Measurements from ENCODE around the gene ZNF723.

Gene ZNF723

GRCh38 chr19:22893855-22894270 lies 61.8 kb downstream of the ZNF723 start:
- H3K4me3 ChIP-seq (ENCODE audit: low read depth, low read length) = no peak overlapping the region
- no peaks in the 10 kb centered on the region for H3K36me3 ChIP-seq (ENCODE audit: control insufficient read depth in 2 of 2, insufficient read depth in 1 of 2, low read length in 2 of 2)
- H3K4me1 ChIP-seq (ENCODE audit: control insufficient read depth, insufficient read depth, low read length) = no peaks in the 10 kb centered on the region
- POLR2A ChIA-PET = no interaction called here
- CTCF ChIA-PET = no interaction called here
- H3K9me3 ChIP-seq (ENCODE audit: control insufficient read depth, insufficient read depth, low read depth, low read length) = no peaks in the 10 kb centered on the region; the same call in 1 of the 2 replicates
- no peak overlapping the region for H3K27ac ChIP-seq (ENCODE audit: extremely low read depth, low read depth, low read length)
- no peak for TF ChIP-seq YY1 (tag by site-specific recombination; IDR thresholded peaks at IDR 0.05)
- TF ChIP-seq ZNF596 (tag by site-specific recombination; IDR thresholded peaks at IDR 0.05) = no peak
- TF ChIP-seq, protein P1, sequence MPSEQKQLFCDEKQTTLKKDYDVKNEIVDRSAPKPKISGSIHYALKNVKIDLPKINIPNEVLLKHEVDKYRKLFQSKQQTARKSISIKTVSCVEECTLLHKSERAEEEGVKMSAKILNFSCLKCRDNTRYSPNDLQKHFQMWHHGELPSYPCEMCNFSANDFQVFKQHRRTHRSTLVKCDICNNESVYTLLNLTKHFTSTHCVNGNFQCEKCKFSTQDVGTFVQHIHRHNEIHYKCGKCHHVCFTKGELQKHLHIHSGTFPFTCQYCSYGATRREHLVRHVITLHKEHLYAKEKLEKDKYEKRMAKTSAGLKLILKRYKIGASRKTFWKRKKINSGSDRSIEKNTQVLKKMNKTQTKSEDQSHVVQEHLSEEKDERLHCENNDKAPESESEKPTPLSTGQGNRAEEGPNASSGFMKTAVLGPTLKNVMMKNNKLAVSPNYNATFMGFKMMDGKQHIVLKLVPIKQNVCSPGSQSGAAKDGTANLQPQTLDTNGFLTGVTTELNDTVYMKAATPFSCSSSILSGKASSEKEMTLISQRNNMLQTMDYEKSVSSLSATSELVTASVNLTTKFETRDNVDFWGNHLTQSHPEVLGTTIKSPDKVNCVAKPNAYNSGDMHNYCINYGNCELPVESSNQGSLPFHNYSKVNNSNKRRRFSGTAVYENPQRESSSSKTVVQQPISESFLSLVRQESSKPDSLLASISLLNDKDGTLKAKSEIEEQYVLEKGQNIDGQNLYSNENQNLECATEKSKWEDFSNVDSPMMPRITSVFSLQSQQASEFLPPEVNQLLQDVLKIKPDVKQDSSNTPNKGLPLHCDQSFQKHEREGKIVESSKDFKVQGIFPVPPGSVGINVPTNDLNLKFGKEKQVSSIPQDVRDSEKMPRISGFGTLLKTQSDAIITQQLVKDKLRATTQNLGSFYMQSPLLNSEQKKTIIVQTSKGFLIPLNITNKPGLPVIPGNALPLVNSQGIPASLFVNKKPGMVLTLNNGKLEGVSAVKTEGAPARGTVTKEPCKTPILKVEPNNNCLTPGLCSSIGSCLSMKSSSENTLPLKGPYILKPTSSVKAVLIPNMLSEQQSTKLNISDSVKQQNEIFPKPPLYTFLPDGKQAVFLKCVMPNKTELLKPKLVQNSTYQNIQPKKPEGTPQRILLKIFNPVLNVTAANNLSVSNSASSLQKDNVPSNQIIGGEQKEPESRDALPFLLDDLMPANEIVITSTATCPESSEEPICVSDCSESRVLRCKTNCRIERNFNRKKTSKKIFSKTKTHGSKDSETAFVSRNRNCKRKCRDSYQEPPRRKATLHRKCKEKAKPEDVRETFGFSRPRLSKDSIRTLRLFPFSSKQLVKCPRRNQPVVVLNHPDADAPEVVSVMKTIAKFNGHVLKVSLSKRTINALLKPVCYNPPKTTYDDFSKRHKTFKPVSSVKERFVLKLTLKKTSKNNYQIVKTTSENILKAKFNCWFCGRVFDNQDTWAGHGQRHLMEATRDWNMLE (tag by site-specific recombination; conservative IDR thresholded peaks at IDR 0.05; ENCODE audit: low read depth) = no peak
- TF ChIP-seq, protein P2, sequence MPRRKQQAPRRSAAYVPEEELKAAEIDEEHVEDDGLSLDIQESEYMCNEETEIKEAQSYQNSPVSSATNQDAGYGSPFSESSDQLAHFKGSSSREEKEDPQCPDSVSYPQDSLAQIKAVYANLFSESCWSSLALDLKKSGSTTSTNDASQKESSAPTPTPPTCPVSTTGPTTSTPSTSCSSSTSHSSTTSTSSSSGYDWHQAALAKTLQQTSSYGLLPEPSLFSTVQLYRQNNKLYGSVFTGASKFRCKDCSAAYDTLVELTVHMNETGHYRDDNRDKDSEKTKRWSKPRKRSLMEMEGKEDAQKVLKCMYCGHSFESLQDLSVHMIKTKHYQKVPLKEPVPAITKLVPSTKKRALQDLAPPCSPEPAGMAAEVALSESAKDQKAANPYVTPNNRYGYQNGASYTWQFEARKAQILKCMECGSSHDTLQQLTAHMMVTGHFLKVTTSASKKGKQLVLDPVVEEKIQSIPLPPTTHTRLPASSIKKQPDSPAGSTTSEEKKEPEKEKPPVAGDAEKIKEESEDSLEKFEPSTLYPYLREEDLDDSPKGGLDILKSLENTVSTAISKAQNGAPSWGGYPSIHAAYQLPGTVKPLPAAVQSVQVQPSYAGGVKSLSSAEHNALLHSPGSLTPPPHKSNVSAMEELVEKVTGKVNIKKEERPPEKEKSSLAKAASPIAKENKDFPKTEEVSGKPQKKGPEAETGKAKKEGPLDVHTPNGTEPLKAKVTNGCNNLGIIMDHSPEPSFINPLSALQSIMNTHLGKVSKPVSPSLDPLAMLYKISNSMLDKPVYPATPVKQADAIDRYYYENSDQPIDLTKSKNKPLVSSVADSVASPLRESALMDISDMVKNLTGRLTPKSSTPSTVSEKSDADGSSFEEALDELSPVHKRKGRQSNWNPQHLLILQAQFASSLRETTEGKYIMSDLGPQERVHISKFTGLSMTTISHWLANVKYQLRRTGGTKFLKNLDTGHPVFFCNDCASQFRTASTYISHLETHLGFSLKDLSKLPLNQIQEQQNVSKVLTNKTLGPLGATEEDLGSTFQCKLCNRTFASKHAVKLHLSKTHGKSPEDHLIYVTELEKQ (tag by site-specific recombination; IDR thresholded peaks at IDR 0.05; ENCODE audit: borderline replicate concordance) = no peak
- TF ChIP-seq ZNF792 (tag by site-specific recombination; IDR thresholded peaks at IDR 0.05) = no peak
- no peak for TF ChIP-seq REST (tag by site-specific recombination; IDR thresholded peaks at IDR 0.05)
- TF ChIP-seq ZNF571 (tag by site-specific recombination; IDR thresholded peaks at IDR 0.05) = no peak
- TF ChIP-seq, protein P3, sequence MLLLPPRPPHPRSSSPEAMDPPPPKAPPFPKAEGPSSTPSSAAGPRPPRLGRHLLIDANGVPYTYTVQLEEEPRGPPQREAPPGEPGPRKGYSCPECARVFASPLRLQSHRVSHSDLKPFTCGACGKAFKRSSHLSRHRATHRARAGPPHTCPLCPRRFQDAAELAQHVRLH (tag by site-specific recombination; IDR thresholded peaks at IDR 0.05) = no peak
- TF ChIP-seq ZNF664 (tag by site-specific recombination; IDR thresholded peaks at IDR 0.05) = no peak
- TF ChIP-seq KLF9 (tag by site-specific recombination; IDR thresholded peaks at IDR 0.05; ENCODE audit: low read depth) = no peak
- no peak for TF ChIP-seq ZNF777 (tag by site-specific recombination; IDR thresholded peaks at IDR 0.05; ENCODE audit: borderline replicate concordance)
- no peak for TF ChIP-seq ZNF133 (tag by site-specific recombination; IDR thresholded peaks at IDR 0.05)
- no peak for TF ChIP-seq SCRT2 (tag by site-specific recombination; IDR thresholded peaks at IDR 0.05)

Data from HEK293 (cell line).